ENCODE results near the gene DNM3.

- TF ChIP-seq CTCF (IDR thresholded peaks at IDR 0.05) = no peak
- no peak for TF ChIP-seq EP300 (IDR thresholded peaks at IDR 0.05)
- TF ChIP-seq POLR2A (IDR thresholded peaks at IDR 0.05) = no peak
- no peak for TF ChIP-seq POLR2AphosphoS5 (IDR thresholded peaks at IDR 0.05)
These were observed 326.7 kb downstream of the DNM3 start for GRCh38 chr1:172167796-172168596.
